SK-N-SH treated with all-trans-retinoic acid at 6 μM for 48 hours (cell line): ENCODE measurements around the gene TSGA10IP.

Experiments used
- ATAC-seq: fragments of 200-7000 bp; cut with Tn5 transposase; 3 replicates; pipeline ENCODE4 v1.9.1; 2020; ENCODE audit warnings: mild to moderate bottlenecking, moderate library complexity
- ARNTL ChIP-seq: fragments of 450-650 bp; formaldehyde crosslinking; IDR thresholded peaks from 2 replicates; pipeline ENCODE4 v1.5.0; 2020; ENCODE audit warnings: low read depth, mild to moderate bottlenecking, moderate library complexity, borderline replicate concordance
- BACH2 ChIP-seq: fragments of 250-450 bp; sonication (Bioruptor Pico); IDR thresholded peaks from 2 replicates; pipeline ENCODE4 v1.9.0; 2021; ENCODE audit warnings: mild to moderate bottlenecking, borderline replicate concordance
- CREB5 ChIP-seq: fragments of 250-450 bp; sonication (Bioruptor Pico); IDR thresholded peaks from 2 replicates; pipeline ENCODE4 v1.5.1; 2020; ENCODE audit warnings: low read depth, mild to moderate bottlenecking, moderate library complexity
- CSDC2 ChIP-seq: fragments of 250-450 bp; sonication (Bioruptor Pico); IDR thresholded peaks from 2 replicates; pipeline ENCODE4 v1.5.0; 2020; ENCODE audit warnings: mild to moderate bottlenecking, moderate library complexity
- CSRNP3 ChIP-seq: fragments of 250-450 bp; sonication (Bioruptor Pico); IDR thresholded peaks from 2 replicates; pipeline ENCODE4 v1.5.1; 2021; ENCODE audit warnings: mild to moderate bottlenecking, moderate library complexity
- ESRRG ChIP-seq: fragments of 250-450 bp; sonication (Bioruptor Pico); IDR thresholded peaks from 2 replicates; pipeline ENCODE4 v1.6.1; 2021; ENCODE audit warnings: mild to moderate bottlenecking
- GLIS3 ChIP-seq: fragments of 250-450 bp; sonication (Bioruptor Pico); IDR thresholded peaks from 2 replicates; pipeline ENCODE4 v1.5.0; 2020; ENCODE audit warnings: mild to moderate bottlenecking, moderate library complexity
- ISL1 ChIP-seq: fragments of 250-450 bp; sonication (Bioruptor Pico); IDR thresholded peaks from 2 replicates; pipeline ENCODE4 v2.1.2; 2022; ENCODE audit warnings: mild to moderate bottlenecking, moderate library complexity
- OSR1 ChIP-seq: fragments of 250-450 bp; sonication (Bioruptor Pico); IDR thresholded peaks from 2 replicates; pipeline ENCODE4 v1.8.0; 2022; ENCODE audit warnings: moderate library complexity, mild to moderate bottlenecking, inconsistent platforms
- PATZ1 ChIP-seq: fragments of 250-450 bp; sonication (Bioruptor Pico); IDR thresholded peaks from 2 replicates; pipeline ENCODE4 v1.8.0; 2020; ENCODE audit warnings: mild to moderate bottlenecking, moderate library complexity, borderline replicate concordance
- POU6F1 ChIP-seq: fragments of 250-450 bp; sonication (Bioruptor Pico); IDR thresholded peaks from 2 replicates; pipeline ENCODE4 v1.8.0; 2021; ENCODE audit warnings: low read depth, mild to moderate bottlenecking, moderate library complexity, borderline replicate concordance
- PPARA ChIP-seq: fragments of 250-450 bp; sonication (Bioruptor Pico); IDR thresholded peaks from 2 replicates; pipeline ENCODE4 v1.5.0; 2020; ENCODE audit warnings: mild to moderate bottlenecking, borderline replicate concordance
- RARB ChIP-seq: fragments of 250-450 bp; sonication (Bioruptor Pico); IDR thresholded peaks from 2 replicates; pipeline ENCODE4 v1.8.0; 2021; ENCODE audit warnings: mild to moderate bottlenecking, moderate library complexity
- SNAI2 ChIP-seq: fragments of 250-450 bp; sonication (Bioruptor Pico); IDR thresholded peaks from 2 replicates; pipeline ENCODE4 v1.5.0; 2020; ENCODE audit warnings: mild to moderate bottlenecking, moderate library complexity
- TCF4 ChIP-seq: fragments of 250-450 bp; sonication (Bioruptor Pico); IDR thresholded peaks from 2 replicates; pipeline ENCODE4 v1.8.0; 2021; ENCODE audit warnings: mild to moderate bottlenecking, moderate library complexity, borderline replicate concordance
- TSHZ2 ChIP-seq: fragments of 250-450 bp; sonication (Bioruptor Pico); IDR thresholded peaks from 2 replicates; pipeline ENCODE4 v1.5.0; 2020; ENCODE audit warnings: mild to moderate bottlenecking, moderate library complexity
- ZFP3 ChIP-seq: fragments of 250-450 bp; sonication (Bioruptor Pico); IDR thresholded peaks from 2 replicates; pipeline ENCODE4 v1.5.0; 2020; ENCODE audit warnings: mild to moderate bottlenecking, moderate library complexity
- ZFP30 ChIP-seq: fragments of 450-650 bp; formaldehyde crosslinking; IDR thresholded peaks from 2 replicates; pipeline ENCODE4 v1.5.0; 2022; ENCODE audit warnings: mild to moderate bottlenecking, moderate library complexity
- ZNF565 ChIP-seq: fragments of 450-650 bp; formaldehyde crosslinking; conservative IDR thresholded peaks from 2 replicates; pipeline ENCODE4 v1.5.0; 2020; ENCODE audit warnings: low read depth, mild to moderate bottlenecking, moderate library complexity
- ZNF8 ChIP-seq: fragments of 450-650 bp; formaldehyde crosslinking; IDR thresholded peaks from 2 replicates; pipeline ENCODE4 v1.5.0; 2020; ENCODE audit warnings: mild to moderate bottlenecking, moderate library complexity

TSGA10IP gene

GRCh38 chr11:65921033-65921555 is 24.2 kb upstream of the TSGA10IP start:
- ATAC-seq, result no peak
- TF ChIP-seq ISL1 (CRISPR knock-in tag) (no peak), TCF4 (no peak), TSHZ2 (CRISPR knock-in tag) (no peak), RARB (CRISPR knock-in tag) (no peak), ZFP3 (CRISPR knock-in tag) (no peak), PPARA (no peak), OSR1 (no peak), CREB5 (CRISPR knock-in tag) (no peak), SNAI2 (CRISPR knock-in tag) (no peak), PATZ1 (CRISPR knock-in tag) (no peak), ZNF8 (no peak), ZFP30 (no peak), POU6F1 (CRISPR knock-in tag) (no peak), CSRNP3 (no peak), CSDC2 (no peak), BACH2 (CRISPR knock-in tag) (no peak), ESRRG (no peak), GLIS3 (no peak)

- TF ChIP-seq CSRNP3 (no peak), TSHZ2 (CRISPR knock-in tag) (no peak), ZFP30 (no peak), ZNF8 (no peak), ISL1 (CRISPR knock-in tag) (no peak), CSDC2 (no peak), OSR1 (no peak), GLIS3 (no peak), ESRRG (no peak), ARNTL (CRISPR knock-in tag) (no peak), ZFP3 (CRISPR knock-in tag) (no peak), TCF4 (no peak), RARB (CRISPR knock-in tag) (no peak), ZNF565 (CRISPR knock-in tag) (no peak)
- TF ChIP-seq, all 23 proteins: peak for 0
- ATAC-seq, result no peak
Measured at GRCh38 chr11:65921876-65922275, 23.4 kb upstream of the TSGA10IP start.
